Prostate gland (tissue), 2 donors: Measurements from ENCODE around the gene TAS2R7. TPM values are rescaled to one million over a fixed set of nuclear protein-coding genes. Genes with fewer than 3 reads are reported as not detected.

ENCODE experiments used
- DNase-seq: peaks from one replicate; pipeline ENCODE4 v3.0.0-alpha.2; 2019; ENCODE audit warnings: low spot score
- H3K27ac ChIP-seq, 2 donors: fragments of 200-600 bp; sonication (generic); 2 replicates each; pipeline ENCODE4 v1.5.1; 2017 to 2019
- H3K27me3 ChIP-seq: fragments of 200-600 bp; sonication (generic); replicated peaks from 2 replicates; pipeline ENCODE4 v1.5.1; 2019; ENCODE audit not compliant: insufficient read depth
- H3K36me3 ChIP-seq, 2 donors: fragments of 200-600 bp; sonication (generic); 1 replicate in 1 of 2; 2 replicates in 1 of 2; pipeline versions ENCODE4 v1.5.1 to v1.8.1; 2017 to 2019
- H3K4me1 ChIP-seq: fragments of 200-600 bp; sonication (generic); replicated peaks from 2 replicates; pipeline ENCODE4 v1.5.1; 2019
- H3K4me3 ChIP-seq, 2 donors: fragments of 200-600 bp; sonication (generic); 2 replicates each; pipeline ENCODE4 v1.5.1; 2017 to 2019
- H3K9me3 ChIP-seq: fragments of 200-600 bp; sonication (generic); 2 replicates; pipeline ENCODE4 v1.5.1; 2017
- CTCF ChIP-seq, 4 experiments: fragments of 200-600 bp in 2 of 4; fragments of 450-650 bp in 2 of 4; sonication (generic) in 2 of 4; IDR thresholded peaks; 1 replicate in 3 of 4; 2 replicates in 1 of 4; pipeline ENCODE4 v1.5.1; 2016 to 2019; ENCODE audit warnings: antibody characterized with exemption in 4 of 4, mild to moderate bottlenecking in 2 of 4, moderate library complexity in 2 of 4
- POLR2A ChIP-seq: fragments of 450-650 bp; IDR thresholded peaks from one replicate; pipeline ENCODE4 v1.6.1; 2016; ENCODE audit warnings: antibody characterized with exemption, mild to moderate bottlenecking
- POLR2AphosphoS5 ChIP-seq: sonication (generic); formaldehyde crosslinking; IDR thresholded peaks from one replicate; pipeline ENCODE4 v1.6.1; 2017; ENCODE audit warnings: antibody characterized with exemption
- WGBS: methylation state at CpG from one replicate; pipeline ENCODE4 v1.1.5; 2018; 5-methylcytosine and 5-hydroxymethylcytosine counted together
- intact Hi-C: fragments of 100-400 bp; cut with DNase I; formaldehyde crosslinking; loops from one replicate; pipeline ENCODE4 v1.14.2; 2022
- total RNA-seq, 2 donors: library from RNA; depleted of rRNA; stranded (reverse); fragments of >200 nt; gene quantifications; one replicate each; pipeline ENCODE4 v1.1.0, GENCODE V29; 2016

Gene TAS2R7
- total RNA-seq, 2 donors from 2014 or later = not detected

- 100% methylated on average over 2 of the region's 2 CpGs for WGBS
Observed at GRCh38 chr12:10842862-10843261, 40.4 kb upstream of the TAS2R7 start.

GRCh38 chr12:10838461-10838860 is 36.0 kb upstream of the TAS2R7 start:
- Histone ChIP-seq H3K4me1 (no peaks in the 10 kb centered on the region), H3K27ac (no peak overlapping the region), H3K9me3 (no peaks in the 10 kb centered on the region), H3K4me3 (no peak overlapping the region), H3K27me3 (no peaks in the 10 kb centered on the region), H3K36me3 (no peaks in the 10 kb centered on the region)
- TF ChIP-seq POLR2AphosphoS5 (no peak), POLR2A (no peak), CTCF (IDR thresholded peaks at IDR 0.05) (no peak)
- intact Hi-C loops = no loop called here
- WGBS = 85% methylated on average over 3 of the region's 3 CpGs
- DNase-seq = no peak

More at GRCh38 chr12:10842862-10843261, 40.4 kb upstream of the TAS2R7 start:
- H3K36me3 ChIP-seq = no peaks in the 10 kb centered on the region
- H3K27me3 ChIP-seq = no peaks in the 10 kb centered on the region
- intact Hi-C loops = no loop called here
- no peak overlapping the region for H3K27ac ChIP-seq
- TF ChIP-seq POLR2AphosphoS5 (no peak), CTCF (IDR thresholded peaks at IDR 0.05) (no peak), POLR2A (no peak)
- no peak for DNase-seq
- H3K4me3 ChIP-seq = no peak overlapping the region
- no peaks in the 10 kb centered on the region for H3K9me3 ChIP-seq
- H3K4me1 ChIP-seq = no peaks in the 10 kb centered on the region

- Histone ChIP-seq H3K27ac (no peak overlapping the region), H3K9me3 (no peaks in the 10 kb centered on the region), H3K4me1 (no peaks in the 10 kb centered on the region), H3K4me3 (no peak overlapping the region), H3K36me3 (no peaks in the 10 kb centered on the region), H3K27me3 (no peaks in the 10 kb centered on the region)
- TF ChIP-seq POLR2A = no peak
- DNase-seq = no peak
- intact Hi-C loops = no loop called here
- WGBS = 100% methylated on average over 1 of the region's 1 CpG
Observed at GRCh38 chr12:10829994-10830393, 27.6 kb upstream of the TAS2R7 start.

GRCh38 chr12:10826258-10826657 is 23.8 kb upstream of the TAS2R7 start, which contains the start of gene TAS2R10:
TSS of gene TAS2R10 (minus strand) at chr12:10826358. CDS start at chr12:10826269, 89 bp downstream.
- H3K9me3 ChIP-seq = no peaks in the 10 kb centered on the region
- H3K36me3 ChIP-seq = no peaks in the 10 kb centered on the region
- H3K27ac ChIP-seq = no peak within 1 kb of the TSS
- H3K4me3 ChIP-seq = no peak within 1 kb of the TSS
- intact Hi-C loops = no loop called here
- TF ChIP-seq POLR2A (no peak), POLR2AphosphoS5 (no peak), CTCF (IDR thresholded peaks at IDR 0.05) (no peak)
- WGBS = 77% methylated on average over 3 of the region's 3 CpGs
- no peak for DNase-seq
- H3K4me1 ChIP-seq = no peaks in the 10 kb centered on the region
- H3K27me3 ChIP-seq = no peaks in the 10 kb centered on the region

- Histone ChIP-seq H3K4me1 (no peaks in the 10 kb centered on the region), H3K4me3 (no peak overlapping the region), H3K27ac (no peak overlapping the region), H3K27me3 (no peaks in the 10 kb centered on the region), H3K36me3 (no peaks in the 10 kb centered on the region), H3K9me3 (no peaks in the 10 kb centered on the region)
- no peak for DNase-seq
- TF ChIP-seq POLR2AphosphoS5 = no peak
- TF ChIP-seq POLR2A = no peak
- TF ChIP-seq CTCF (IDR thresholded peaks at IDR 0.05) = no peak
- 81% methylated on average over 3 of the region's 3 CpGs for WGBS
- intact Hi-C loops = no loop called here
Observed at GRCh38 chr12:10824957-10825356, 22.5 kb upstream of the TAS2R7 start.
